ENCODE data around the gene EIF5.
"Not testable (repeated sequence)": the region's sequence is repeated elsewhere in the genome, so short reads cannot be mapped to it uniquely, and the experiment has no call there.

Gene EIF5

DNA sequence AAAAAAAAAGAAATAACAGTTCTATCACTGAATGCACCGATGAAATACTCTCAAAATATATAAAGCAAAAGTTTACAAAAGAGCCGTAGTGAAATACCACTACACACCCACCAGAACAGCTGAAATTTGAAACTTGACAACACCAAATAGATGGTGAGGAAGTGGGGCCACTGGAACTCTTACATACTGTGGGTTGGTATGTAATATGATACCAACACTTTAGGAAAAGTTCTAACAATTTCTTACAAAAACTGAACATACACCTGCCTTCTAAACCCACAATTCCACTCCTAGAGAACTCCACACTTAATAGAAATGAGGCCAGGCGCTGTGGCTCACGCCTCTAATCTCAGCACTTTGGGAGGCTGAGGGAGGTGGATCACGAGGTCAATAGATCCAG is 14.1 kb downstream of the EIF5 start:
- in situ Hi-C loops (cut with HindIII; ENCODE audit: low sequenced_read_pairs) = no loop called here
- H3K4me3 ChIP-seq (ENCODE audit: low read depth, low read length) = no peak overlapping the region
- TF ChIP-seq CTCF (IDR thresholded peaks at IDR 0.05; ENCODE audit: low read depth, low read length, missing control alignments) = no peak
- no peak for DNase-seq (ENCODE audit: low read depth)

DNA sequence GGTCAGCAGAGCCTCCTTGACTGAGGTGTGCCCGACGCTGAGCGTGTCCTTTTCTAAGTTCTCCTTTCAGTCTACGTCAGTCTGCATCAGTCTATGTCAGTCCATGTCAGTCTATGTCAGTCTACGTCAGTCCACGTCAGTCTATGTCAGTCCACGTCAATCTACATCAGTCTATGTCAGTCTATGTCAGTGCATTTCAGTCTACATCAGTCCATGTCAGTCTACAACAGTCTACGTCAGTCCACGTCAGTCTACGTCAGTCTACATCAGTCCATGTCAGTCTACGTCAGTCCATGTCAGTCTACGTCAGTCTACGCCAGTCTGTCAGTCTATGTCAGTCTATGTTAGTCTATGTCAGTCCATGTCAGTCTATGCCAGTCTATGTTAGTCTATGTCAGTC is 15.9 kb downstream of the EIF5 start:
- in situ Hi-C loops (cut with HindIII; ENCODE audit: low sequenced_read_pairs) = no loop called here
- no peak overlapping the region for H3K4me3 ChIP-seq (ENCODE audit: low read depth, low read length)
- no peak for TF ChIP-seq CTCF (IDR thresholded peaks at IDR 0.05; ENCODE audit: low read depth, low read length, missing control alignments)
- DNase-seq (ENCODE audit: low read depth) = no peak

DNA sequence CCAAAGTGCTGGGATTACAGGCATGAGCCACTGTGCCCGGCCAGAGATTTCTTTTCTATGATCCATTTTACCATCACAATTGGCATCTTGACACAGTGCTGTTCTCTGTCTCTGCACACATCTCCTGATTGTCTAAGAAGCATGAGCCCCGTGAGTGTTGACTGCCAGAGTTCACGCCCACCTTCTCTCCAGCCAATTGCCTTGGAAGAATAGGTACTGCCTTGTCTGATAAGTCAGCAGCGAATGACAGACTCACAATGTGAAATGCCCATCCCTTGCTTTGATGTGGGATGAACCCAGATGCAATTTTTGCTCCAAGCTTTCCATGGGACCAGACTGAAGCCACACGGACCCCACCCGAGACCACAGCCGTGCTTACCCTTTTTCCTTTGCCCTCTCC is 19.3 kb downstream of the EIF5 start:
- no peak for TF ChIP-seq CTCF (IDR thresholded peaks at IDR 0.05; ENCODE audit: low read depth, low read length, missing control alignments)
- no peak for DNase-seq (ENCODE audit: low read depth)
- no peak overlapping the region for H3K4me3 ChIP-seq (ENCODE audit: low read depth, low read length)
- in situ Hi-C loops (cut with HindIII; ENCODE audit: low sequenced_read_pairs) = no loop called here

GRCh38 chr14:103354141-103354540 is 20.1 kb downstream of the EIF5 start:
- in situ Hi-C loops (cut with HindIII; ENCODE audit: low sequenced_read_pairs) = no loop called here
- H3K4me3 ChIP-seq (ENCODE audit: low read depth, low read length) = no peak overlapping the region
- DNase-seq (ENCODE audit: low read depth) = no peak
- TF ChIP-seq CTCF (IDR thresholded peaks at IDR 0.05; ENCODE audit: low read depth, low read length, missing control alignments) = no peak

- no peak for TF ChIP-seq CTCF (IDR thresholded peaks at IDR 0.05; ENCODE audit: low read depth, low read length, missing control alignments)
- in situ Hi-C loops (cut with HindIII; ENCODE audit: low sequenced_read_pairs) = no loop called here
- H3K4me3 ChIP-seq (ENCODE audit: low read depth, low read length) = no peak overlapping the region
- no peak for DNase-seq (ENCODE audit: low read depth)
These were observed 22.1 kb downstream of the EIF5 start for GRCh38 chr14:103356024-103356682.

- DNase-seq (ENCODE audit: low read depth); in situ Hi-C loops (cut with HindIII; ENCODE audit: low sequenced_read_pairs); H3K4me3 ChIP-seq (ENCODE audit: low read depth, low read length): not testable (repeated sequence)
These were observed 23.5 kb downstream of the EIF5 start for GRCh38 chr14:103357552-103357951.

DNA sequence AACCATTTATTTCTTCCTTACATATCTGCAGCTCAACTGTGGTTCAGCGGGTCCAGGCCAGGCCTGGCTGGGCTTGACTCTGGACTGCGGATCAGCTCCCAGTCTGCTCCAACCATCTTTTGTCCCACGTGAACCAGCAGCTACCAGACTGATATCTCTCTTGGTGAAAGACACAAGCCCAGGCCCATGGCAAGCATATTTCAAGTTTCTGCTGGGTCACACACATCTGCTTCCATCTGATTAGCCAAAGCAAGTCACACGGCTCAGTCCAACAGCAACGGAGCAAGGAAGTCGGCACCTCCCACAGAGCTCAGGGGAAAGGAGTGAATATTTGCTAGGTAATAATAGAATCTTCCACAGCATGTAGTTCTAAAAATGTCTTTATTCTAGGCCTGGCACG is 26.5 kb downstream of the EIF5 start:
- in situ Hi-C loops (cut with HindIII; ENCODE audit: low sequenced_read_pairs) = no loop called here
- H3K4me3 ChIP-seq (ENCODE audit: low read depth, low read length) = no peak overlapping the region
- no peak for TF ChIP-seq CTCF (IDR thresholded peaks at IDR 0.05; ENCODE audit: low read depth, low read length, missing control alignments)
- DNase-seq (ENCODE audit: low read depth) = no peak

Data from astrocyte of the cerebellum (primary cell).